CD4-positive, alpha-beta T cell treated with Interleukin-17A for 1 hour (primary cell): ENCODE measurements around the gene NFS1.
"Not testable (repeated sequence)": the region's sequence is repeated elsewhere in the genome, so short reads cannot be mapped to it uniquely, and the experiment has no call there.

Source experiments
- DNase-seq: peaks from one replicate; pipeline ENCODE4 v3.0.0-alpha.2; 2020

Gene NFS1

GRCh38 chr20:35706591-35707529, 7.7 kb upstream of the NFS1 start:
- DNase-seq = not testable (repeated sequence)

- DNase-seq = not testable (repeated sequence)
Measured at GRCh38 chr20:35705894-35706293, 6.7 kb upstream of the NFS1 start.

GRCh38 chr20:35704514-35705261, 5.5 kb upstream of the NFS1 start:
- no peak for DNase-seq

GRCh38 chr20:35702824-35703695, 3.9 kb upstream of the NFS1 start:
- DNase-seq = no peak

- DNase-seq = no peak
Measured at GRCh38 chr20:35702051-35702823, 3.1 kb upstream of the NFS1 start.

- no peak for DNase-seq
Measured at GRCh38 chr20:35700625-35701148, 1.5 kb upstream of the NFS1 start.

GRCh38 chr20:35699957-35700624, 939 bp upstream of the NFS1 start:
- DNase-seq = no peak

GRCh38 chr20:35698298-35699126, 640 bp downstream of the NFS1 start:
- DNase-seq = no peak

GRCh38 chr20:35697696-35698297, 1.4 kb downstream of the NFS1 start:
- no peak for DNase-seq

- no peak for DNase-seq
Measured at GRCh38 chr20:35695978-35696377, 3.2 kb downstream of the NFS1 start.

- DNase-seq = no peak
Measured at GRCh38 chr20:35695245-35695749, 3.9 kb downstream of the NFS1 start.

- no peak for DNase-seq
Measured at GRCh38 chr20:35690265-35690664, 8.9 kb downstream of the NFS1 start.

- DNase-seq = not testable (repeated sequence)
Measured at GRCh38 chr20:35686872-35687271, 12.3 kb downstream of the NFS1 start.

GRCh38 chr20:35685368-35685767, 13.8 kb downstream of the NFS1 start:
- DNase-seq = not testable (repeated sequence)

- DNase-seq = no peak
Measured at GRCh38 chr20:35681960-35682359, 17.2 kb downstream of the NFS1 start.

GRCh38 chr20:35680452-35681183, 18.5 kb downstream of the NFS1 start:
- DNase-seq = no peak

- no peak for DNase-seq
Measured at GRCh38 chr20:35674921-35675320, 24.2 kb downstream of the NFS1 start.

GRCh38 chr20:35673884-35674283, 25.3 kb downstream of the NFS1 start:
- DNase-seq = no peak

GRCh38 chr20:35669681-35670080, 29.5 kb downstream of the NFS1 start:
- DNase-seq = no peak
